ENCODE results near the gene IMMP2L.

The IMMP2L gene

DNA sequence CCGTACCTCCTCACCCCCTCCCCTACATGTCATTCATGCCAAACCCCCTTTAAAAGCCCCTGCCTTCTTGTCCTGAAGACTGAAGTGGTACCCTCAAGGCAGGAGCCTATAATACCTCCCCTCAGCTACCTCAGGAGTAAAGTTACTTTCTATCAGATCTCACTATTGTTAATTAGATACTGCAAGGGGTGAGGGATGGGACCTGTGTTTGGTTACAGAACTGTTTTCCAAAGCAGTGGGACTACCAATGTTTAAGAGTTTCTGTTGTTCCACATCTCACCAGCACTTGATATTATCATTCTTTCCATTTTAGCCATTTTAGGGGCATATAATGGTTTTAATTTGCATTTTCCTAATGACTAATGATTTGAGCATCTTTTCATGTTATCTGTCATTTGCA is 668.2 kb downstream of the IMMP2L start:
- DNase-seq: no peak

DNA sequence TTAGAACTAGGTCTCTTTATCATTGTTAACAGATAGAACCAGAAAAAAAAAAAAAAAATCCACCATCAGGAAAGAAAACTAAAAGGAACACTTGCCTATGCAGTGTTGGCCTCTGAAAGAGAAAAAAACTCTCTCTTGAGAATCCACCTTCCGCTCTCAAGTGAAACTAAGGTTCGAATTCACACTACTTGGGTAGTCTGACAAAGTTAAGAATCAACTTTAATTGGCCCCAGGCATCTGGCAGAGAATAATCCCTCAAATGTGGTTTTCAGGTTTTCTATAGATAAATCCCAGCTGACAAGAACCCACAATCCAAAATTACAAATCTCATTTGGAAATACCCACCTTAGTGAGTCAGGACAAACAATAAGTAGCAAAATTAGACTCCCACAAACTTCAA is 671.1 kb downstream of the IMMP2L start:
- DNase-seq: no peak

DNA sequence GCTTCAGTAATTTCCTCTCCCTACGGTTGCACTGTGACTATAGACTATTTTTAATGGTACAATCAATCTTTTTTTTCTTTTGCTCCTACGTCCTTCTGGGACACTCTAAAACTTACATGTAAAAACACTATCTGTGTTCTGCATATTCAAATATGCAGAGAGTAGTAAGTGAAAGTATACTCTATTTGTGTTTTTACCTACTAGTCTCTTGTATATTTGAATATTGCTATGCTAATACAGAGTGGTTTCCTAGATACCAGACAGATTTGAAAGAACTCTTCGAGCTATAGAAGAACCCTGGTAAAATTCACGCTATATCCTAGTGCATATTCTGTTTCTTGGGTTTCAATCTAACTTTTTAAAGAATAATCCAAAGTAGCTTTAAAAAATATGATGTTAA is 672.2 kb downstream of the IMMP2L start:
- DNase-seq: no peak

DNA sequence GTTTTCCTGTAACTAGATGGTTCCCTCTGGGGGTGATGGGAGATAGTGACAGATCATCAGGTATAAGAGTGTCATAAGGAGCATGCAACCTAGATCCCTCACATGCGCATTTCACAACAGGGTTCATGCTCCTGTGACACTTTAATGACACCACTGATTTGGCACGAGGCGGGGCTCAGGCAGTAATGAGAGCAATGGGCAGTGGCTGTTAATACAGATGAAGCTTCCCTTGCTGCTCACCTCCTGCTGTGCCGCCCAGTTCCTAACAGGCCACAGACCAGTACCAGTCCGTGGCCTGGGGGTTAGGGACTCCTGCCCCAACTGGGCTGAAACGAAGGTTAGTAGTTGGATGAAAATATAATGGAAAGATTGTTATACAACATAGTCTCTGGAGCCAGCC is 673.0 kb downstream of the IMMP2L start:
- DNase-seq: no peak

DNA sequence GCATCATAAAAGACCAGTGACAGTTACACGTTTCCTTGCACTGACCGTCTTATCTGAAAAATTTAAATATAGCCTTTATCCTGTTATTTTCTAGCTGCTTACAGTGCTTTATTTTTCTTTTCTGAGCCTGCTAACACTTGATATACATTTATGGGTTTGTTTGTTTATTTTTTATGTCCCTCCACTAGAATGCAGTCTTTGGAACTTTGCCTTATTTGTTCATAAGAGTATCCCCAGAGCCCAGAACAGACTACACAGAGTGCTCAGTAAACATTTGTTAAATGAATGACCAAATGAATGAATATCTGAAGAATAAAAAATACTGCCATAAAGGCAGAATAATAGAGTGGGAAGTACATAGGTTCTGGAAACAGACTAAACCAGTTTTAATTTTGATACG is 673.7 kb downstream of the IMMP2L start:
- no peak for DNase-seq

DNA sequence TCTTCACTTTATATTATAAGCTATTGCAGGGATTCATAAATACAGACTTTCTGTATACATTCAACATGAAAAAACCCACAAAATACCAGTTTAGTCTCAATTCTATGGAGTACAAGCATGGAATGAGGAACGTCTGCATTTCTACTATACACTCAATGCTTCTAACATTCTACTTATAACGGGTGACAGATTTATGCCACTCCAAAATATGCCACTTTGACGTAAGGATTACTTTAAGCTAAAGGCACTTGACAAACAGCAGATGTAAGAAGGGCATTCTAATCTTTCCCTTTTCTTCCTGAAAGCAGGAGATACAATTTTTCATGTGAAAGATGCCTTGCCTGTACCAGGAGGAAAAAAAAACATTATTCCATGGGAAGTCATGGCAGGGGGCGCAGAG is 676.8 kb downstream of the IMMP2L start:
- no peak for DNase-seq

DNA sequence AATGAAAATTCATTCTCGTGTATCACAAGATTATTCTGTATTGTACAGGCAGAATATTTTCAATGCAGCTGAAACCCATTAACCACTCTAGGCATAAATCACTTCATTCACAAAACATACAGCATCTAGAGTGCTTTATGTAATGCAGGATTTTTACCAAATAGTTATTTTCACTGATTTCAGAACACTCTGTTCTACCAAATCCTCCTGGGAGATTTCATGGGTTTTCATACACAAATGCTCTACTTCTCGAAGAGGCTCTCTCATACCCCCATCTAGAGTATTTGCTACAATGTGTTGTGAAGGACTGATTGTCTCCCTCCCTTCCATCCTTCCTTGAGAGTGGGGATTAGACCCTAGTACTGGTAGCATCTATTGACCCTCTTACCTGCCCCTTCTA is 680.6 kb downstream of the IMMP2L start:
- no peak for DNase-seq

DNA sequence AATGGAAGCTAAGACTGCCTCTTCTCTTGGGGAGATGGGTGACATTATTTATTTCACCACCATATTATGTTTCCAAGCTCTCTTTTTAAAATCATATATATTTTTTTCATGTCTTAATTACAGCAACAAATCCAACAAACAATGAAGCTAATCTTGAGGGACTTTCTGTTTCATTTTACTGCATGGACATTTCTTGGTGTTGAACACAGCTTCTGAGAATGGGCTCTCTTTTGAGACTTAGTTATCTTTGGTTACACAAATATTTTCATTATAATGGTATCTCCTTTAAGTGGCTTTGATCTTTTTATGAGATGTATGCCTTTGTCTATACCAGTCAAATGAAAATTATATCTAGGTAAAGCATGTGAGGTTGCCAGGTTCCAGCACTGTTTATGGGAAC is 681.3 kb downstream of the IMMP2L start:
- DNase-seq: no peak

DNA sequence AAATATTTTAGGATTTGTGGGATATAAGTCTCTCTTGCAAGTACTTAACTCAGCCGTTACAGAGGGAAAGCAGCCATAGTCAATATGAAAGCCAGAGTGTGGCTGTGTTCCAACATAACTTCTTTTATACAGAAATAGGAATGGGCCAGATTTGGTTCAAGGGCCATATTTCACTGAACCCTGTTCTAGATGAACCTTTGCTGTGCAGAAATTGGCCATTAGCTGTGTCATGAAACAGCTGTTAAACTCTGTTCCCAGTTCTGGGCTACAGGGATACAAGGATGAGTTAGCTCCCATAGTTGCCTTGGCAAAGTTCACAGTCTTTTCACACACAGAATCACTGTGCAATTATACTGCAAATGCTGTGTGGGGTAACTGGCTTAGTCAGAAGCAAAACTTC is 685.3 kb downstream of the IMMP2L start:
- no peak for DNase-seq

DNA sequence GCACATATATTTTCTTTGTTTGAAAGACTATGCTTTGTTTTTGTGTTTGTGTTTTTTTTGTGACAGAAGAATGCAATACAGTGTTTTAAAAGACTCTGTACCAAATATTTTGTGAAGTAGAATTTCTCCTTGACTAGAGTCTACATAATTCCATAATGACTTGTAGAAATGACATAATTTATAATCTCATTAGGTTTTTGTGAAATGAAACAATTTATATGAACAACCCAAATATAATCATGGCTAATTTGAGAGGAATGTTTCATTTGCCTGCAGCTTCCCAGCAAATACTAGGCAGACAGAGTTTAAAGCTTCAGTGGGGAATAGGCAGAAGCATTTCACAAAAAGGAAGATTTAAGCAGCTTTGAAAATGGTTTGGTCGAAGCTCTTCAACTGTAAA is 686.9 kb downstream of the IMMP2L start:
- DNase-seq: no peak

DNA sequence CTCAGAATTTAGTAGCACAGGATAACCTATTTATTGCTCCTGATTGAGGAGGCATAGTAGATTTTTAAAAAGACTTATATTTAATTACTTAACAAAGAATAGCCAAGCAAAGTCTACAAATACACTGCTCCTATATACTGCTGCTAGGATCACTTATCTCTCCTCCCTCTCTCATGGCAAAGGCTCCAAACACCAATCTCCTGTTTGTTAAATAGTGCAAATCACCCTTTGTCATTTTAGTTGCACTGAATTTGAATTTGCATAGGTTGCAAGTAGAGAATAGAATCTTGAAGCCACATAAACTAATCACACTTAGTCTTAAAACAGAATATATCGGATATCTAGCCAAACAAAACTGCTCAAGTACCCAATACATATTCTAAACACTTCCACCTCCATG is 690.4 kb downstream of the IMMP2L start:
- DNase-seq: no peak

DNA sequence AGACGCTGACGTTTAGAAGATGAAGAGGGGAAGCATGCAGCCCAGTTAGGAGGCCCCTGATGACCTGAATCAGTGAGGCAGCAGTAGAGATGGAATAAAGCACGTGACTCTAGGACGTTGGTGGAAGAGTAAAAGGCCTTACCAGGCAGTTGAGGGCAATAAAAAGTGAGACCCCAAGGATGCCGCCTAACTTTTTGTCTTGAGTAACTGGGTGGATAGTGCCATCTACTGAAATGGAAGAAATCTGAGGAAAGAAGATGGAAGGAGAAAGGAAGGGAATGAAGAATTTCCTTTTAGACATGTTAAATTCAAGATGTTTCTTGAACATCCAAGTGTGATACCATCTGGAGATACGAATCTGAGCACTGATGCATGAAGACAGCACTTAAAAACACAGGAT is 691.4 kb downstream of the IMMP2L start:
- DNase-seq: no peak

DNA sequence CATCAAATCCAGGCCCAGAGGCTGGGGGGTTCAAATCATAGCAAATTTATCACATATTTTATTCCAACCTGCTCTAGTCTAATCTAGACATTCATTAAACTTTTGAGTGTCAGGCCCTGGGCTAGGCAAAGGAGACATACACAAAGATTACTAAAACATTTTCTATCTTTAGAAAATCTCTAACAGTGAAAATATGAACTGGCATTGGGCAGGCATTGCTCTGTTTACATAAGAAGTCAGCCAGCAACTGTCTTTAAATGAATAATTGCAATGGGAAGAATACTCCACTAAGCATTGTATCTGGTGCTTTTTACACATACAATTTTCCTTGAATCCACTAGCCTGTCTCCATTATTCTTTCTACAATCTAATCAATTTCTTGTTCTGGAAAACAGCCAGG is 693.8 kb downstream of the IMMP2L start:
- no peak for DNase-seq

DNA sequence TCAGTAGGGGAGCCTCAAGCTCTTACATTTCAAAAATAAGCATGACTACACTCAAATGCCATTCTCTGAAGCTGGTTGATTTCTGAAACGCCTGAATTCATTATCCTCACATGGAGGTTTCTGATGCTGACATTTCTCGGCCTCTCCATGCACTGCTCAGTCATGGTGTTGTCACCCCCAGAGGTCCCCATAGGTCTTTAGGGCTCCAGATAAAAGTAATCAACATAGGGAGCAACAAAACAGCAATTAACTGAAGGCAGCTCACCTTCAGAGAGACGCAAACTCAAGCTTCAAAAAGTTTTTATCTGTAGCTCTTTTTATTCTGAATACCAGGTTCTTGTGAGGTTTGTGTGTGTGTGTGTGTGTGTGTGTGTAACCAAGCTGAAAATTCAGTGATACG is 694.5 kb downstream of the IMMP2L start:
- DNase-seq: no peak

DNA sequence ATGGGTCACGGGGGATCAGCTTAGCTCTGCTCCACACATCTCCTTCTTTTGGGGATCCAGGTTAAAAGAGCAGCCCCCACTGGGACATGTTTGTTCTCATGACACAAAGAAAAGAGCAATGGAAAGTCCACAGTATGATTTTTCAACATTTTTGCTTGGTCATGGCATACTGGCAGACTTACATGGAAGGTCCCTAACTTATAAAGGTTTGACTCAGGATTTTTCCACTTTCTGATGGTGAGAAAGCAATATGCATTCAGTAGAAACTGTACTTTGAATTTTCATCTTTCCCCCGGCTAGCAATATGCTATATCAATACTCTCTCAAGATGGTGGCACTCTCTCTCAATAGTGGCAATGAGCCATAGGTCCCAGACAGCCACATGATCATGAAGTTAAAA is 699.0 kb downstream of the IMMP2L start:
- DNase-seq: no peak

DNA sequence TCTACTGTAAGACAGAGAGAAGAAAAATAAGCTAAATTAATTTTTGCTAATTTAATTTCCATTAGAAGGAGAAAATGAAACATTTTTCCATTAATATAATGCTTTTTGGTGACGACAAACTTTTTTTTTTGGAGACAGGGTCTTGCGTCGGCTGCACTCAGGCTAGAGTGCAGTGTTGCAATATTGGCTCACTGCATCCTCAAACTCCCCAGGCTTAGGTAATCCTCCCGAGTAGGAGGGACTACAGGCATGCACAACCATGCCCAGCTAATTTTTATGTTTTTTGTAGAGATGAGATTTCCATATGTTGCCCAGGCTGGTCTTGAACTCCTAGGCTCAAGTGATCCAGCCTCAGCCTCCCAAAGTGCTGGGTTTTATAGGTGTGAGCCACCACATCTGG is 701.1 kb downstream of the IMMP2L start:
- no peak for DNase-seq

DNA sequence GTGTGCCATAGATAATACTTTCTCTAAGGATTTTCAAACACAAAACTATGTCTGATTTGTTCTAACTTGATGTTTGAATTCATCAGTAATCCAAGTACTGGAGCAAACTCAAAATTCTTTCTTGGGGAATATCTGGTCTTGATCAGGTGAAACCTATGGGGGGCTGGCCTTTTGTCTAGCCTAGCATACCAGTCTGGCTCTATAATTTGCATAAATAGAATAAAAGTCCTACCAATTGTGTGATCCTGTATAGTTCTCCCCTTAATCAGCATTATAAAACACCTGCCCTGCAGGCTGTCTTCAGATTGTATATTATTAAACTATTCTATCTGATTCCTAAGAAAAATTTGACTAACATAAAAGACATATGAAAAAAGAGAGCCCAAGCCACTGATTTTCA is 705.2 kb downstream of the IMMP2L start:
- no peak for DNase-seq

DNA sequence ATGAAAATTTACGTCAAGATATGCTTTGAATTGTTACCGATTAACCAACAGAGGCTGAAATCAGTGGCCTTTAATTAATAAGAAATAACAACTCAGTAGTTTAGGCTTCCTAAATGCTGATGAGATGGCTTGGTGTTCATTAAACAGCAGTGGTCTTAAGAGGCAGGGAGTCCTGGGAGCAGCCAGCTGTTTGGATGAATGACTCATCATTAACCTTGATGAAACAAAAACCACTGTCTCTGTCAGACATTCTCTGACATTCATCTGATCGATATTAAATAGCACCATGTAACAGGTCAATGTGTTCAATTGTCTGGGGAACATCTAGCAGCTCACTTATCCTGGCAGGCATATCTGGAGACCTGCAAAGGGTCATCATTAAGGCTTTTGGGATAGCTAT is 705.6 kb downstream of the IMMP2L start:
- no peak for DNase-seq

DNA sequence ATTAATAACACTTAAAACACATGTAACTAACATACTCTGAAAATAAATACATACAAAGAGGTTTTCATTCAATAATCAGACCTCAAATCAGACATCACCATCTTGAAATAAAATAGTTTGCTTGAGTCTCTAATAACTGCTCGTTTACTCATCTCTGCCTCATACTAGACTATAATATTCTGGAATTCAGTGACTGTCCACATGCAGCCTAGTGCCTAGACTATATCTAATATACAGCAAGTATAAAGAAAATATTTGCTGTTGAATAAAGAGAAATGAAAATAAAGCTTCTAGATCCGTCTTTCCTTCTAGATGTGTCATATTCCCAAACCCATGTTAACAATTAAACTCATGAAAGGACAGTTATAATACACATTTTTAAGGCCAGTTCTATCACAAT is 707.6 kb downstream of the IMMP2L start:
- DNase-seq: no peak

DNA sequence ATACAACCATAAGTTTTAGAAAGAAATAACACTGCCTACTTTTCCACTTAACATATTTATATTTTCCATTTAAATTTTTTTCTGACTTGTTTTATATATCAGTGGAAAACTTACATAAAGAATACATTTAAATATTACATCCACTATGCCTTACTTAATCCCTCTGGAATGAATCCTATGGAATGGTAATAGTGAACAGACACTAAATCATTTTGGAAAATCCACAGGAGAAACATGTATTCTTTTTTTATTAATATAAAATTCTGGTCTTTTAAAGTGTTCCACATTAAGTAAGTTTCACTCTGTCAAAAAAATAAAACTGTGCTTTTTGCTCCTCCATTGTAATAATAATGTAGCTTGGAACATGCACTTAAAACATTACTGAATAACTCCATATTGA is 708.1 kb downstream of the IMMP2L start:
- DNase-seq: no peak

DNA sequence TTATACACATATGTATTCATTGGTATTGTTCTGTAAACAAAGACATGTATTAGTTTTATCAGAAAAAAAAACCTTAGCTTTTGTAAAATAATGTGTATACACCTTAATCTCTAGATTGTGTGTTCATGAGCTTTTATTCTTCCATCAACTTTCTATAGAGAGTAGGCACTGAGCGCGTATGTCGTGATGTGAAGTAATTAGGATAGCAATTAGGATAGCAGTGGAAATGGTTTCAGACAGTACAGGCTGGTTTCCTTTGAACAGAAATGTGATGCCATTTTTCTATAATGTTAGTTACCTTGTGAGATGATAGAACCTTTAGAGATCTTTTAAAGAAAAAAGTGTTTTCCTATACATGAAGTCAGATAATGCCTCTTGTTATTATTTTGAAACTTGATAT is 709.0 kb downstream of the IMMP2L start:
- no peak for DNase-seq

DNA sequence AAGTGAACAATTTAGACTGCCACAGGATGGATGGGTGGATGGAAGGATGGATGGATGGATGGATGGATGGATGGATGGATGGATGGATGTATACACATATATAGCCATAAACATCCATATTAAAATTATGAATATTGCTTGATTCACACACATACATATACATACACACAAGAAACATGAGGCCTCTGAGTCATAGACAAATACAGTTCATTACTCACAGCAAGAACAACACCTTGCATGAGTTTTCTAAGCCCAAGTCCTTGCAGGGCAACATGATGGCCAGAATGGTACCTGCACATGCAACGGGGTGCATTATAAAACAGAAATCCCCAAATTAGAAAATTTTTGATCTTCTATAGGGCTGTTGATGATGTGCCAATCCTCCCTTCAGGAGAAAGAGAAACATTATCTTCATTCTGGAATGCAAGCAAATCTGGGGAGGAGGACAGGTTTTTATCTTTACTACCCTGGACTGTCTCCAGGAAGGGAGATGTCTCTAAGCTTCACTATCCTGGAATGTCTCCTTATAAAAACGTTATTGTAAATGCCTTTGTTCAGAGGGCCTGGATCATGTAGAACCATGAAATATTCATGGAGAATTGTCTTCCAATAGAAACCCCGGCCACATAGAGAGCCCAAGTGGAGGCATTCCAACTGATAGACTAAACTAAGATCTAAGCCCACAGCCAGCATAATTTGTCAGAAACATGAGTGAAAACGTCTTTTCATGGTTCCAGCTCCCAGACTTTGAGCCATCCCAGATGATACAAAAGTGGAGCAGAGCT is 709.9 kb downstream of the IMMP2L start:
- DNase-seq: no peak

DNA sequence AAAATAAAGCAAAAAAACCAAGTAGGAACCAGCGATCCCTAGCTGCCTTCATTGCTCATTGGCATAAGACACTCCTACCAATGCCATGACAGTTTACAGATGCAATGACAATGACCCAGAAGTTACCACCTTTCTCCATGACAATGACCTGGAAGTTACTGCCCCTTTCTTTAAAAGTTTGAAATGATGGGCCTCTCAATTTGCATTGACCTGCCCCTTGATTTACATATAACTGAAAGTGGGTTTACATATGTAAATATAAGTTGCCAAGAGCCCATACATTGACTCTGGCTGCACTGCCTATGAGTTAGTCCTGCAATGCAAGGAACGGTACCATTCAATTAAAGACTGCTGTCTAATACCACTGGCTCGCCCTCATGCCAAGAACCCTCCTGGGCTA is 712.1 kb downstream of the IMMP2L start:
- no peak for DNase-seq

DNA sequence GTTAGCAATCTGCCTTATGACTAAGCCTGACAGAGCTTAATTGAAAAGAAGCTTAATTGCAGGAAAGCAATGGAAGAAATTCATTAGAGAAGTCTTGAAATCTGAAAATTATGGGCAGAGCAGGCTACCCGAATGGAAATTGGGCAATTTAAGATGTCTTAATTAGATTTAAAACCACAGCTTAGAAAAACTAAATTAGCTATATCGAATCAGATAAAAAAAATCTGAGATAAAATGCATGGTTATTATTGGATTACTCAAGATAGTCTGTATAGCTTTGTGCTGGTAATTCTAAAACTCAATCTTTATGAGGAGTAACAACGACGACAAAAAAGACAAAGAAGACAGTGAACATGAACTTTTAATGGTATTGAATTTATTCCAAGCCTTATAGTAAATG is 719.5 kb downstream of the IMMP2L start:
- DNase-seq: no peak

DNA sequence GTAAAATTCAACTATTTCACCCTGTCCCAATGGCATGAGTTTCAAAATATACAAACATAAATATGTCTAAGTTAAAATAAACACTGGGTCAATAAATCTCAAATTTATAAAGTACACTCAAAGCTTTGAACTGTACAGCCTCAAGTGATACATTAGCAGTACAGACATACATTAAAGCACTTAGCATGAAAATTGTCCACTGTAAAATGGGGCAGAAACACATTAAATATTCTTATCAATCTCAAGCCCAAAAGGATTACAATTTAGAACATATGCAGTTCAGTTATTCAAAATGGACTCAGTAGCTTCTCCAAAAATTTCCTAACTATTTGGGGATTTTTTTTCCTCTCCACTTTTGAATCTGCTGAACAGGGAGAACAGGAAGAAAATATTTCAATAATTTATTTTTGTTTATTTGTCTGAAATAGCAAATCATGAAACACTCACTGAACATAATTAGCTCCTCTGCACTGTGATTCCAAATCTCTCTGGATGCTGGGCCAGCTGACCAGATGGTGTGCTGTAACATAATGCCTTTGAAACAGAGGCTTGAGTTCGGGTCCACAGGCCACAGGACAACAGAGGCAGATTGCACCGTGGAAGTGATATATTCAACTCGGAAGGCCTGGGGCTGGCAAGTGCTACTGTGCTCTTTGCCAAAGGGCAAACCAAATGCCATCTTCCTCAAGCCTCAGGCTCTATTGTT is 720.3 kb downstream of the IMMP2L start:
- no peak for DNase-seq

All from central memory CD4-positive, alpha-beta T cell (primary cell).